ENCODE measurements around the gene IFI44.

The IFI44 gene

GRCh38 chr1:78652019-78652560, 2.5 kb downstream of the IFI44 start:
- no peak for DNase-seq

GRCh38 chr1:78658901-78659300, 9.3 kb downstream of the IFI44 start:
- DNase-seq, result no peak

GRCh38 chr1:78663923-78664322, 14.3 kb downstream of the IFI44 start:
- DNase-seq, result no peak

GRCh38 chr1:78664763-78665162, 15.1 kb downstream of the IFI44 start:
- DNase-seq, result no peak

GRCh38 chr1:78665809-78666208, 16.2 kb downstream of the IFI44 start:
- DNase-seq, result no peak

GRCh38 chr1:78667939-78668338, 18.3 kb downstream of the IFI44 start:
- DNase-seq, result no peak

- DNase-seq, result no peak
Observed at GRCh38 chr1:78668427-78668826, 18.8 kb downstream of the IFI44 start.

- no peak for DNase-seq
Observed at GRCh38 chr1:78672428-78672827, 22.8 kb downstream of the IFI44 start.

- DNase-seq, result no peak
Observed at GRCh38 chr1:78673120-78673519, 23.5 kb downstream of the IFI44 start.

- DNase-seq, result peak; percentile 67
Observed at GRCh38 chr1:78676347-78676982, 26.8 kb downstream of the IFI44 start.

- DNase-seq, result no peak
Observed at GRCh38 chr1:78676993-78677392, 27.4 kb downstream of the IFI44 start.

- no peak for DNase-seq
Observed at GRCh38 chr1:78677788-78678187, 28.2 kb downstream of the IFI44 start.

GRCh38 chr1:78678324-78678723, 28.7 kb downstream of the IFI44 start:
- no peak for DNase-seq

- DNase-seq, result no peak
Observed at GRCh38 chr1:78681265-78681664, 31.6 kb downstream of the IFI44 start.

- DNase-seq, result no peak
Observed at GRCh38 chr1:78682496-78682895, 32.9 kb downstream of the IFI44 start.

- no peak for DNase-seq
Observed at GRCh38 chr1:78683079-78683478, 33.4 kb downstream of the IFI44 start.

GRCh38 chr1:78687315-78687714, 37.7 kb downstream of the IFI44 start:
- no peak for DNase-seq

- no peak for DNase-seq
Observed at GRCh38 chr1:78687914-78688313, 38.3 kb downstream of the IFI44 start.

GRCh38 chr1:78688697-78689096, 39.1 kb downstream of the IFI44 start:
- DNase-seq, result no peak

GRCh38 chr1:78690516-78690915, 40.9 kb downstream of the IFI44 start:
- no peak for DNase-seq

- no peak for DNase-seq
Observed at GRCh38 chr1:78691995-78692747, 42.5 kb downstream of the IFI44 start.

- DNase-seq, result no peak
Observed at GRCh38 chr1:78699813-78700212, 50.2 kb downstream of the IFI44 start.

GRCh38 chr1:78702426-78702825, 52.8 kb downstream of the IFI44 start:
- DNase-seq, result no peak

- DNase-seq, result no peak
Observed at GRCh38 chr1:78703806-78704205, 54.2 kb downstream of the IFI44 start.

All from activated effector memory CD4-positive, alpha-beta T cell treated with anti-CD3 and anti-CD28 coated beads, Interleukin-2, amount 50 U/mL, for 16 hours (primary cell).